CD4-positive, alpha-beta T cell treated with Interleukin-1 beta for 1 hour (primary cell): ENCODE results near the gene WDR37.

Experiments used
- DNase-seq, 2 donors: peaks; one replicate each; pipeline ENCODE4 v3.0.0-alpha.2; 2020 to 2022

The WDR37 gene

GRCh38 chr10:1078668-1079067 is 22.5 kb downstream of the WDR37 start:
- no peak for DNase-seq

GRCh38 chr10:1083581-1083980 is 27.4 kb downstream of the WDR37 start:
- DNase-seq, result no peak

- DNase-seq, result no peak
Observed at GRCh38 chr10:1084011-1084950, 28.1 kb downstream of the WDR37 start.

DNA sequence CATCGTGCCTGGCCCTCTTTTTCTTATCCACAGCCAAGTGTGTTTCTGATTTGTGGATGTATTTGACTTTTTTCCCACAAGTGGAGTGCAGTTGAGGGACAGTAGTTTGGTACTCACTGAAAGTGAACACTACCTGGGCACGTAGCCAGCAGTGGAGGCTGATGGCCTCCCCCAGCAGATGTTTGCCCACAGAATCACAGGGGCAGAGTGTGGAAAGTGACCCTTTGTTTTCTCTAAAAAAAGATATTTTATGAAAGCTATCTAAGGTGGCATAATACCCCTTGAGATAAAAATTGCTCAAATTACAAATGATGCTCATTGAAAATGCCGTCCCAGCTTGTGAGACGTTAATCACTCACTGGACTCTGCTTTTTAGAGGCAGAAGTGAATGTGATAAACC is 29.1 kb downstream of the WDR37 start:
- no peak for DNase-seq

- DNase-seq, result no peak
Observed at GRCh38 chr10:1086787-1087186, 30.6 kb downstream of the WDR37 start.

GRCh38 chr10:1089017-1089689 is 33.0 kb downstream of the WDR37 start:
- DNase-seq, result no peak

DNA sequence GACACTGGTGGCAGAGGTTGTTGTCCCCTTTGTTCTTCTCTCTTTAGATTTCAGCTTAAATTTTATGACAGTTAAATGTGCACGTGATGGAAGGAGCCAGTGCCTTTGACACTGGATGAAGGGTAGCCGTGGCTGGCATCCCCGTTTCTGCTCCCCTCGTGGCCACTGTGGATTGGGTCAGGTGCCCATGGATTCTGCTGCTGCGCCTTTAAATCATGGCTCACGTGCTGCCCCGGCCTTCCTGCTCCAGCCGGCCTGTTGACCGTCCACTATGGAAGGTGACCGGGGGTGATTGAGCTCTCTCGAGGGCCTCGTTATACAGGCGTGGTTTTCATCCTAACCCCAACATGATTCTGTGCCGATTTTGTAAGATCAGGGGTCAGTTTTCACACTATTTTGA is 34.5 kb downstream of the WDR37 start:
- no peak for DNase-seq

- no peak for DNase-seq
Observed at GRCh38 chr10:1093696-1094095, 37.5 kb downstream of the WDR37 start.

GRCh38 chr10:1094112-1095057 is 38.2 kb downstream of the WDR37 start:
- no peak for DNase-seq

DNA sequence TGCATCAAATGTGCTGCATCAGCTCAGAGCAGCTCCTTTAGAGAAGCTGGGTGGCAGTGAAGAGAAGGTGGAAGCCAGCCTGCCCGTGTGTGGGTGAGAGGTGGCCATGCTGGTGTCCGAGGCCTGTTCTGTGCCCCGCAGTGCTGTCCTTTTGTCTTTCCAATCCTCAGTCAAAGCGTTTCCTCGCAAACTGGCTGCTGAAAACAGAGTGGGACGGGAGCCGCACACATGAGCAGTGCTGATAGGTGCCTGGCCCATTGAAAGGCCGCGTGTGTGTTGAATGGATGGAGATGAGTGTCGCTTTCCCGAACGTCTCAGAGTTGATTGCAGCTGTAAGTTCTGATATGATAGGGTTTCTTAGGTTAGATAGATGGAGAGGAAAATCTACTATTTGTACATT is 39.3 kb downstream of the WDR37 start:
- no peak for DNase-seq

DNA sequence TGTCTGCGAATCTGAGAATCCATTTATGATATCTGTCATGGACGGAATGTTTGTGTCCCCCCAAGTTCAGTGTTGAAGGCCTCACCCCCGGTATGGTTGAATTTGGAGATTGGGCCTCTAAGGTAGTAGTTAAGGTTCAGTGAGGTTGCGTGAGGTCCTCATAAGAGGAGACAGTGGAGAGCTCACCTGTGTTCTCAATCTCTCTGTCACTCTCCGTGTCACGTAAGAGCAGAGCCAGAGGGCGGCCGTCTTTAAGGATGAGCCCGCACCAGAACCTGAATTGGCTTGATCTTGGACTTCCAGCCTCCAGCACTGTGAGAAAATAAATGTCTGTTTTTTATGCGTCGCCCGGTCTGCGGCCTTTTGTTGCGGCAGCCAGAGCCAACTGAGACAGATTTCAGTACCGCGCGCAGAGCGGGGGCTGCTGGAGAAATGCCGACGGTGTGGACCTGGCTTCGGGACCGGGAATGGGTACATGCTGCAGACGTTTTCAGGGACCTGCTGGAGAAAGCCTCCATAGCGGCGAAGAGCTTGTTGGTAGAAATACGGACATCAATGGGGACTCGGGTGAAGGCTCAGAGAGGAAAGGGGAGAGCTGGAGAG is 40.2 kb downstream of the WDR37 start:
- DNase-seq, result no peak

GRCh38 chr10:1097436-1097835 is 41.3 kb downstream of the WDR37 start:
- DNase-seq, result no peak

GRCh38 chr10:1100143-1100542 is 44.0 kb downstream of the WDR37 start:
- DNase-seq, result no peak

DNA sequence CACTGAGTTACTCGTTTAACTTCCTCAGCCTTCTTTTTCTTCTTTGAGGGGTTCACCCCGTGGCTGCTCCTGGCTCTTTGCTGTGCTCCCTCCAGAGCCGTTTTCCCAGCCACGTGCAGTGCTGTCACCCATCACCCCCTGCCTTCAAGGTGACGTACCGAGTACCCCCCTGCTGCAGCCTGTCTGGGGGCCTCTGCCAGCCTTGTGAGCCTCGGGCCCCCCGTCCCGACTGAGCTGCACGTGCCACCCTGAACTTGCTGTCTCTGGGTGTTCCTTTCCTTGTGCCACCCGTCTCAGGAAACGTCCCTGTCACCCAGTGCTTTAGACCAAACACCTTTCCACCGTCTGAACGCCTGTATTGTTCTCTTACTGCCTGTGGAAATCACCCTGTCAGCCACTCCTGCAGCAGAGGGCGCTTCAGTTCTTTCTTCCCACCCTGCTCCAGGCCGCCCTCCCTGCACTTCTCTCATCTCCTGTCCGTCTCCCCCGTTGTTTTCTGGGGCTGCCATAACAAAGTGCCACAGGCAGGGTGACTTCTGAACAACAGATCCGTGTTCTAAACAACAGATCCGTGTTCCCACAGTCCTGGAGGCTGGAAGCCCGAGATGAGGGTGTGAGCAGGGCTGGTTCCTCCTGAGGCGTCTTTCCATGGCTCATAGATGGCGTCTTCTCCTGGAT is 44.6 kb downstream of the WDR37 start:
- DNase-seq, result no peak

- no peak for DNase-seq
Observed at GRCh38 chr10:1101946-1102345, 45.8 kb downstream of the WDR37 start.

- no peak for DNase-seq
Observed at GRCh38 chr10:1102416-1102815, 46.2 kb downstream of the WDR37 start.

DNA sequence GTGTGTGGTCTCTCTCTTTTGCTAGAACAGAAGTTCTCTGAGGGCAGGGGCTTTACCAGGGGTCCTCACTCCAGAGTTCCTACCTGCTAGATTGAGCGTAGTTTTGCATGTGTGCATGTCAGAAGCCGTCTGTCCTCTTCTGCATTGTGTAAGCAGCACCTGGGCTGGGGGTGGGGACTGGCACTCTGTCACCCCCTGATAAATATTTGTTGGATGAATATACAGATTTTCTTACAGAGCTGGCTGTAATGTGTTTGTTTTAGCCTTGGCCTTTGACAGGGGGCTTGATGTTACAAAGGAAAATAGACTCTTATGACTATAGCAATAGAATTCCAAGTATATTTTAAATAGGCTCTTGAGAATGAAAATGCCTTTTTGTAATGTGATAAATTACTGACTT is 46.6 kb downstream of the WDR37 start:
- DNase-seq, result no peak

DNA sequence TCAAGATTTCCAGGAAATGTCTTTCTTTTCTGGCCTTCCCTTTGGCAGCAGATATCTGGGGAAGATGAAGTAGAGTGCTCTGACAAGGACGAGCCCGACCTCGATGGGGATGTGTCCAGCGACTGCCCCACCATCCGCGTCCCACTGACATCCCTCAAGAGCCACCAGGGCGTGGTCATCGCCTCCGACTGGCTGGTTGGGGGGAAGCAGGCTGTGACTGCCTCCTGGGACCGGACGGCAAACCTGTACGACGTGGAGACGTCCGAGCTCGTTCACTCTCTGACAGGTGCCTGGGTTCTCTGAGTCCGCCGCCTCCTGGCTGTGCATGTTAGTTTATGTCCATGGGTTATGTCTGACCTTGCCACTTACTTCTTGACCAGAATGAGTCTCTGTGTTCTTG is 47.4 kb downstream of the WDR37 start:
- DNase-seq, result no peak

DNA sequence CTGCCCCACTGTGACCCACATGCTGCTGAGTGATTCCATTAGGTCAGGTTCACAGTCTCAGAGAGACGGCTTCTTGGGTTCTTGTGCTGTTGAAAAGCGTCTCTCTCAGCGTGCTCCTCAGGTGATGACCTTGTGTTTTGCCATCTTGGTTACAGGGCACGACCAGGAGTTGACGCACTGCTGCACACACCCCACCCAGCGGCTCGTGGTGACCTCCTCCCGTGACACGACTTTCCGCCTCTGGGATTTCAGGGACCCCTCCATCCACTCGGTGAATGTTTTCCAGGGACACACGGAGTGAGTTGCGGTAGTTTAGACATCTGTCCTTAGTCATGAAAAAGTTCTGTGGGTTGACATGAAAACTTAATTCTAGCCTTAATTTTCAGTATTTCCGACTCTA is 48.8 kb downstream of the WDR37 start:
- DNase-seq, result no peak

DNA sequence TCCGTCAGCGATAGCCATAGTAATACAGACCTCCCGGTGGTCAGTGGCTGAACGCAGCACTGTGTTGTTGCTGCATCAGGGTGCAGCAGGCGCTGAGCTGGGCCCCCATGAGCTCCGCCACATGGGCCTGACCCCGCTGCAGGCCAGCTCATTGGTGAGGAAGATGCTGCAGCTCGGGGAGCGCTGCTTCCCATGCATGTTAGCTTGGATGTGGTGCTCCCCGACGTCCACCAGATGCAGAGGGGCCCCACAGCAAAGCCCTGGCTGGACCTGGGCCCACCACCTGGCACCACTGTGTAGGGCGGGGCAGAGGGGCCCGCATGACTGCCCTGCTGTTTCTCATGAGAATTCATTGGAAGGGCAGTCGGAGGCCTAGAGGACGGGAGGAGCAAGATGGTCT is 50.8 kb downstream of the WDR37 start:
- DNase-seq, result no peak

DNA sequence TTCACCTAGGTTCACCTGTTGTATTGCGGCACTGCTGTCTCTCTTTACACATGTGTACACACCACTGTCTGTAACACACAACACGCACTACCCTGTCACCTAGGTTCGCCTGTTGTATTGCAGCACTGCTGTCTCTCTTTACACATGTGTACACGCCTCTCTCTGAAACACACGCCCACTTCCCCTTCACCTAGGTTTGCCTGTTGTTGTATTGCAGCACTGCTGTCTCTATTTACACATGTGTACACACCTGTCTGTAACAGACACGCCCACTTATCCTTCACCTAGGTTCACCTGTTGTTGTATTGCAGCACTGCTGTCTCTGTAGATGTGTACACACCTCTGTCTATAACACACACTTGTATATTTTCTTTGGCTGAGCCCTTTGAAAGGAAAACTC is 51.5 kb downstream of the WDR37 start:
- no peak for DNase-seq
